HepG2 (cell line): ENCODE data around the gene DRD1. TPM values are rescaled to one million over a fixed set of nuclear protein-coding genes. Genes with fewer than 3 reads are reported as not detected.

Experiments used
- BCL6 ChIP-seq: IDR thresholded peaks from 2 replicates; pipeline ENCODE4 v1.6.1; 2016; ENCODE audit warnings: missing genetic modification reagents, missing compliant biosample characterization
- FLYWCH1 ChIP-seq: sonication (generic); formaldehyde crosslinking; IDR thresholded peaks from 2 replicates; pipeline ENCODE4 v1.8.1; 2023; ENCODE audit warnings: mild to moderate bottlenecking, missing genetic modification reagents
- GLMP ChIP-seq: sonication (generic); formaldehyde crosslinking; IDR thresholded peaks from 2 replicates; pipeline ENCODE4 v1.9.0; 2021; ENCODE audit warnings: missing genetic modification reagents, mild to moderate bottlenecking, borderline replicate concordance
- HES4 ChIP-seq: sonication (generic); formaldehyde crosslinking; IDR thresholded peaks from 2 replicates; pipeline ENCODE4 v1.9.0; 2021; ENCODE audit warnings: mild to moderate bottlenecking, missing genetic modification reagents, borderline replicate concordance
- POGK ChIP-seq: sonication (generic); formaldehyde crosslinking; conservative IDR thresholded peaks from 2 replicates; pipeline ENCODE4 v1.8.0; 2022; ENCODE audit warnings: mild to moderate bottlenecking, moderate library complexity, missing genetic modification reagents
- SAFB2 ChIP-seq: sonication (generic); formaldehyde crosslinking; IDR thresholded peaks from 2 replicates; pipeline ENCODE4 v1.5.1; 2020; ENCODE audit warnings: missing genetic modification reagents, low read depth, mild to moderate bottlenecking, borderline replicate concordance
- THAP9 ChIP-seq: sonication (generic); formaldehyde crosslinking; IDR thresholded peaks from 2 replicates; pipeline ENCODE4; 2020; ENCODE audit warnings: missing genetic modification reagents, mild to moderate bottlenecking, borderline replicate concordance
- ZNF318 ChIP-seq: sonication (generic); formaldehyde crosslinking; IDR thresholded peaks from 2 replicates; pipeline ENCODE4 v1.4.0; 2020; ENCODE audit warnings: mild to moderate bottlenecking, missing genetic modification reagents
- ZNF367 ChIP-seq: sonication (generic); formaldehyde crosslinking; IDR thresholded peaks from 2 replicates; pipeline ENCODE4 v1.4.0; 2020; ENCODE audit warnings: missing genetic modification reagents, borderline replicate concordance
- ZNF382 ChIP-seq: sonication (generic); formaldehyde crosslinking; IDR thresholded peaks from 2 replicates; pipeline ENCODE4 v1.5.0; 2020; ENCODE audit warnings: missing genetic modification reagents, mild to moderate bottlenecking, borderline replicate concordance
- ZNF564 ChIP-seq: sonication (generic); formaldehyde crosslinking; IDR thresholded peaks from 2 replicates; pipeline ENCODE4 v1.8.1; 2023; ENCODE audit warnings: mild to moderate bottlenecking, missing genetic modification reagents
- ZNF672 ChIP-seq: sonication (generic); formaldehyde crosslinking; IDR thresholded peaks from 2 replicates; pipeline ENCODE4 v1.8.1; 2022; ENCODE audit warnings: missing genetic modification reagents
- ZNF7 ChIP-seq: IDR thresholded peaks from 2 replicates; pipeline ENCODE4 v1.6.1; 2016; ENCODE audit warnings: missing biosample characterization, missing genetic modification reagents
- ZNF737 ChIP-seq: sonication (generic); formaldehyde crosslinking; IDR thresholded peaks from 2 replicates; pipeline ENCODE4 v1.5.0; 2020; ENCODE audit warnings: missing genetic modification reagents, mild to moderate bottlenecking, borderline replicate concordance
- polyA plus RNA-seq, 8 experiments: library from polyadenylated mRNA; depleted of rRNA in 3 of 8; stranded (reverse) in 7 of 8; unstranded in 1 of 8; fragments of >200 nt; fragmentation: Illumina TruSeq in 4 of 8; extraction: Trizol in 4 of 8; gene quantifications; 2 replicates each; pipeline versions ENCODE4 v1.2.1 to v1.2.3, GENCODE V29; 2011 to 2016; ENCODE audit warnings: low read depth in 4 of 8, missing spikeins in 1 of 8, mixed read lengths in 1 of 8; ENCODE audit not compliant: insufficient read depth in 1 of 8
- total RNA-seq, 5 experiments: library from RNA; depleted of rRNA; stranded (reverse); fragments of >200 nt; fragmentation: Illumina TruSeq; extraction: Trizol; gene quantifications; 2 replicates each; pipeline ENCODE4 v1.2.3, GENCODE V29; 2016; ENCODE audit warnings: low read depth in 1 of 5

The DRD1 gene
- total and polyA plus RNA-seq, 2 of the 13 experiments (the other 11 are each of a cell fraction or from before 2014, with no cell fraction given), result not detected

GRCh38 chr5:175478384-175479124 is 34.6 kb upstream of the DRD1 start, which contains the start of gene SFXN1 (continued):
- TF ChIP-seq ZNF318 (CRISPR knock-in tag) (no peak), ZNF672 (CRISPR knock-in tag) (no peak), ZNF382 (CRISPR knock-in tag) (no peak), BCL6 (CRISPR knock-in tag) (peak; percentile 24; the same call in 1 of the 2 replicates), ZNF564 (0 out of 2 replicates have a peak, but pooled peaks have one; percentile 14), ZNF367 (CRISPR knock-in tag) (no peak; the same call in 1 of the 2 replicates), HES4 (CRISPR knock-in tag) (0 out of 2 replicates have a peak, but pooled peaks have one; percentile 70), ZNF7 (no peak), SAFB2 (no peak), THAP9 (CRISPR knock-in tag) (0 out of 2 replicates have a peak, but pooled peaks have one; percentile 22), POGK (CRISPR knock-in tag) (no peak), ZNF737 (CRISPR knock-in tag) (no peak), GLMP (CRISPR knock-in tag) (no peak), FLYWCH1 (CRISPR knock-in tag) (0 out of 2 replicates have a peak, but pooled peaks have one; percentile 55)
